Activated CD8-positive, alpha-beta T cell treated with anti-CD3 and anti-CD28 coated beads for 36 hours (primary cell): Measurements from ENCODE around the gene SPATA1. TPM values are rescaled to one million over a fixed set of nuclear protein-coding genes. Genes with fewer than 3 reads are reported as not detected.

ENCODE experiments used
- ATAC-seq: fragments of 200-7000 bp; cut with Tn5 transposase; one replicate; pipeline ENCODE4 v1.10.0; 2021; ENCODE audit warnings: mild to moderate bottlenecking, moderate library complexity
- CTCF ChIA-PET: fragments of 350-600 bp; sonication (Branson Sonifier 250); formaldehyde crosslinking; loops from one replicate; lab custom pipeline; 2021; ENCODE audit warnings: antibody characterized with exemption; lab: Charles Lee
- POLR2A ChIA-PET: fragments of 350-600 bp; sonication (Branson Sonifier 250); formaldehyde crosslinking; loops from one replicate; lab custom pipeline; 2021; ENCODE audit warnings: antibody characterized with exemption; lab: Charles Lee
- DNase-seq: peaks from one replicate; pipeline ENCODE4 v3.0.0-alpha.2; 2020
- H3K27ac Mint-ChIP-seq: one replicate; pipeline ENCODE4 v1.8.0; 2021; ENCODE audit warnings: mild to moderate bottlenecking, mixed read lengths
- H3K27me3 Mint-ChIP-seq: one replicate; pipeline ENCODE4 v1.8.0; 2021; ENCODE audit warnings: mixed read lengths
- H3K36me3 Mint-ChIP-seq: one replicate; pipeline ENCODE4 v1.8.0; 2021; ENCODE audit warnings: low read depth, mixed read lengths
- H3K4me1 Mint-ChIP-seq: one replicate; pipeline ENCODE4 v1.8.0; 2021; ENCODE audit warnings: low read depth, mixed read lengths
- H3K4me3 Mint-ChIP-seq: one replicate; pipeline ENCODE4 v1.8.0; 2021; ENCODE audit warnings: mild to moderate bottlenecking, moderate library complexity, mixed read lengths
- H3K9me3 Mint-ChIP-seq: one replicate; pipeline ENCODE4 v1.8.0; 2021; ENCODE audit warnings: mixed read lengths
- CTCF ChIP-seq: fragments of 200-600 bp; IDR thresholded peaks from one replicate; pipeline ENCODE4 v1.8.0; 2022; ENCODE audit warnings: antibody characterized with exemption, mild to moderate bottlenecking
- intact Hi-C: fragments of 100-400 bp; cut with micrococcal nuclease; formaldehyde crosslinking; loops from one replicate; pipeline ENCODE4 v1.10.0; 2022
- total RNA-seq, 2 experiments: library from RNA; stranded (reverse); gene quantifications; one replicate each; pipeline ENCODE4 v1.2.3, GENCODE V29; 2021

The SPATA1 gene
- total RNA-seq: 1 to 10 TPM; 2.5 to 3.0 TPM

- H3K36me3 Mint-ChIP-seq: peaks cover 37% of the 10 kb centered on the region
- DNase-seq (peak; percentile 99), ATAC-seq (peak; percentile 90)
- no peak for TF ChIP-seq CTCF
- H3K4me1 Mint-ChIP-seq: peaks cover 27% of the 10 kb centered on the region
- no peaks in the 10 kb centered on the region for H3K27me3 Mint-ChIP-seq
- intact Hi-C loops: loop anchor here (5.0 kb wide), 1 partner anchor 181 kb away; no protein-coding TSS in a partner anchor
- ChIA-PET POLR2A (interaction anchor here (0.5 to 4.8 kb wide), 13 partner anchors 9 to 362 kb away, joined by 3 to 45 read pairs (median 3); partner anchors contain the start of genes CTBS, PRKACB and RPF1), CTCF (interaction anchor here (0.7 to 2.3 kb wide), 12 partner anchors 24 to 439 kb away, joined by 3 to 12 read pairs (median 3); partner anchors contain the start of gene CTBS)
- peaks cover 7% of the 10 kb centered on the region for H3K9me3 Mint-ChIP-seq
- H3K27ac Mint-ChIP-seq: peak within 1 kb of the TSS; percentile 99
- peak within 1 kb of the TSS; percentile 99 for H3K4me3 Mint-ChIP-seq
These were observed at the start of gene SPATA1, which contains the start of gene GNG5 for GRCh38 chr1:84506002-84506728. SPATA1 (plus strand) TSS chr1:84506386; CDS start chr1:84516360, 9,974 bp downstream. GNG5 (minus strand) TSS chr1:84506581; CDS start chr1:84506091, 490 bp downstream.

GRCh38 chr1:84462118-84462517, 44.1 kb upstream of the SPATA1 start:
- DNase-seq (no peak), ATAC-seq (no peak)
- Mint-ChIP-seq H3K4me3 (no peak overlapping the region), H3K27me3 (peaks cover 16% of the 10 kb centered on the region), H3K9me3 (no peaks in the 10 kb centered on the region), H3K36me3 (no peaks in the 10 kb centered on the region), H3K27ac (no peak overlapping the region), H3K4me1 (no peaks in the 10 kb centered on the region)
- intact Hi-C loops: no loop called here
- TF ChIP-seq CTCF: no peak
- ChIA-PET CTCF (no interaction called here), POLR2A (no interaction called here)

- Mint-ChIP-seq H3K4me3 (no peak overlapping the region), H3K27me3 (peaks cover 35% of the 10 kb centered on the region), H3K9me3 (no peaks in the 10 kb centered on the region), H3K36me3 (no peaks in the 10 kb centered on the region), H3K4me1 (no peaks in the 10 kb centered on the region), H3K27ac (no peak overlapping the region)
- intact Hi-C loops: no loop called here
- ATAC-seq: no peak
- TF ChIP-seq CTCF: no peak
- ChIA-PET POLR2A (no interaction called here), CTCF (interaction anchor here (1.2 kb wide), 1 partner anchor 153 kb away, joined by 3 read pairs; no protein-coding TSS in a partner anchor)
- no peak for DNase-seq
These were observed 38.9 kb upstream of the SPATA1 start for GRCh38 chr1:84467298-84467697.

- CTCF ChIA-PET: no interaction called here
- Mint-ChIP-seq H3K4me3 (no peak overlapping the region), H3K4me1 (peaks cover 16% of the 10 kb centered on the region), H3K27me3 (peaks cover 29% of the 10 kb centered on the region), H3K36me3 (peaks cover 13% of the 10 kb centered on the region), H3K27ac (no peak overlapping the region), H3K9me3 (peaks cover 6% of the 10 kb centered on the region)
- POLR2A ChIA-PET: interaction anchor here (0.9 kb wide), 1 partner anchor 30 kb away, joined by 5 read pairs; the partner anchor contains the start of genes GNG5 and SPATA1
- intact Hi-C loops: no loop called here
- ATAC-seq: no peak
- TF ChIP-seq CTCF: no peak
- DNase-seq: no peak
These were observed 30.0 kb upstream of the SPATA1 start for GRCh38 chr1:84476225-84476624.
